ENCODE measurements around the gene BEND5. TPM values are rescaled to one million over a fixed set of nuclear protein-coding genes. Genes with fewer than 3 reads are reported as not detected.

Gene BEND5
- total and polyA plus RNA-seq, 10 of the 15 experiments (the other 5 are each of a cell fraction or from before 2014, with no cell fraction given), result 0.26 TPM; not detected in 9

DNA sequence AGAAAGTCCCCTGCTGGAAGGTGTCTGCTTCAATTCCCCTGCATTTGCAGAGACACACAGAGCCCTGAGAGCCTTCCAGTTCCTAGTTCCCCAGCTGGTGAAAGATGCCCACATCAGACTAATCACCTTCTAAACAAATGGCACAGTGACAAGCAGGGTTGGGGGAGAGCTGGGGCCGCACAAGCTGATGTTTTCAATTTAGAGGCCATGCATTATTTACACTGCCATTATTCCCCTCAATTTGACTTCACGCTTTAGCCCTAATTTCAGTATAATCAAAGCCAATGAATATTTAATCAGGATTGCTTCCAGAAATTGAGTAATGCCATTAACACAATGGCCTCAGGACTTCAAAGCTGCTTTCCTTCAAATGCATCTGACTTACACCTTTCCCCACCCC is 81.5 kb downstream of the BEND5 start (continued):
- TF ChIP-seq, protein P1, sequence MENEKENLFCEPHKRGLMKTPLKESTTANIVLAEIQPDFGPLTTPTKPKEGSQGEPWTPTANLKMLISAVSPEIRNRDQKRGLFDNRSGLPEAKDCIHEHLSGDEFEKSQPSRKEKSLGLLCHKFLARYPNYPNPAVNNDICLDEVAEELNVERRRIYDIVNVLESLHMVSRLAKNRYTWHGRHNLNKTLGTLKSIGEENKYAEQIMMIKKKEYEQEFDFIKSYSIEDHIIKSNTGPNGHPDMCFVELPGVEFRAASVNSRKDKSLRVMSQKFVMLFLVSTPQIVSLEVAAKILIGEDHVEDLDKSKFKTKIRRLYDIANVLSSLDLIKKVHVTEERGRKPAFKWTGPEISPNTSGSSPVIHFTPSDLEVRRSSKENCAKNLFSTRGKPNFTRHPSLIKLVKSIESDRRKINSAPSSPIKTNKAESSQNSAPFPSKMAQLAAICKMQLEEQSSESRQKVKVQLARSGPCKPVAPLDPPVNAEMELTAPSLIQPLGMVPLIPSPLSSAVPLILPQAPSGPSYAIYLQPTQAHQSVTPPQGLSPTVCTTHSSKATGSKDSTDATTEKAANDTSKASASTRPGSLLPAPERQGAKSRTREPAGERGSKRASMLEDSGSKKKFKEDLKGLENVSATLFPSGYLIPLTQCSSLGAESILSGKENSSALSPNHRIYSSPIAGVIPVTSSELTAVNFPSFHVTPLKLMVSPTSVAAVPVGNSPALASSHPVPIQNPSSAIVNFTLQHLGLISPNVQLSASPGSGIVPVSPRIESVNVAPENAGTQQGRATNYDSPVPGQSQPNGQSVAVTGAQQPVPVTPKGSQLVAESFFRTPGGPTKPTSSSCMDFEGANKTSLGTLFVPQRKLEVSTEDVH (IDR thresholded peaks at IDR 0.05; ENCODE audit: low read depth, partially characterized antibody), result no peak
- TF ChIP-seq EZH2 (IDR thresholded peaks at IDR 0.05; ENCODE audit: borderline replicate concordance, control insufficient read depth, low read depth, low read length), result no peak
- no peak for TF ChIP-seq KAT2A (conservative IDR thresholded peaks at IDR 0.05; ENCODE audit: control insufficient read depth, low read depth, low read length)
- no peak for TF ChIP-seq CEBPB (IDR thresholded peaks at IDR 0.05; ENCODE audit: borderline replicate concordance in 1 of 2, low read depth in 2 of 2, low read length in 2 of 2)
- no peak for TF ChIP-seq IKZF1 (conservative IDR thresholded peaks at IDR 0.05)

DNA sequence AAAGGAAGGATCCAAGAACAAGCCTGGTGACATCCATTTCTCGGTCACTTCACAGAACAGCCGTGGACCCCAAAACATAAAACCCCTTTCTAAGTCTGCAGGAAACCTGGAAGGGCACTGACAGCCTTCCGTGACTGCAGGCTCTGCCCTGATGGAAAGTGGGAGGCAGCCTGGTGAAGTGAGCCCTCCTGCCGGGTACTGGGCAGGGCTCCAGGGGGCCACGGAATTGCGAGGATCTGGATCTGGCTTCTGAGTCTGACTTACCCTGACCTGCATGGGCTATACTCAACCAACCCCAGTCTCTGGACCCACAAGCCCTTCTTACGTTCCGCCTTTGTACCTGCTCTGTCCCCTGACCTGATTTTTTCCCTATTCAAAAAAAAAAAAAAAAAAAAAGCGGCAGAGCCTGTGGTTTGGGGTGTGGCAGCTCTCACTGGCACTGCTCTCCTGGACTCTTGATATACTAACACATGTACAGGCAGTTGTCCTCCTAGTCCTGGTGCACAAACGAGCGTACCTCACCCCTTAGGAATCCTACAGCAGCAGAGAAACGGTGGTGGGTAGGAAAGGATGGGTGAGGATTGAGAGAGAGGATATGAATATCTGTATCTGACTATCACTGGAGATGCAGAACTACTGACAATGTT is 82.9 kb downstream of the BEND5 start:
- Histone ChIP-seq H3K9ac (ENCODE audit: control insufficient read depth, insufficient read depth, low read length) (no peak overlapping the region), H4K20me1 (ENCODE audit: control insufficient read depth, insufficient read depth) (no peaks in the 10 kb centered on the region; the same call in 1 of the 2 replicates), H3K79me2 (ENCODE audit: control insufficient read depth, insufficient read depth, low read length) (no peaks in the 10 kb centered on the region), H3K27ac (ENCODE audit: control insufficient read depth, insufficient read depth) (no peak overlapping the region), H3K9me3 (replicated peaks; ENCODE audit: control insufficient read depth, insufficient read depth, low read length) (no peaks in the 10 kb centered on the region), H3K4me1 (ENCODE audit: control insufficient read depth, insufficient read depth, low read length) (no peaks in the 10 kb centered on the region), H3K36me3 (ENCODE audit: control insufficient read depth in 2 of 2, insufficient read depth in 2 of 2, low read length in 1 of 2) (no peaks in the 10 kb centered on the region), H3K4me3 (no peak overlapping the region), H2AFZ (ENCODE audit: control insufficient read depth, low read depth, low read length) (no peak overlapping the region), H3K4me2 (ENCODE audit: control insufficient read depth, insufficient read depth) (no peak overlapping the region), H3K27me3 (replicated peaks in 1 of 2; ENCODE audit: control insufficient read depth in 2 of 2, insufficient read depth in 2 of 2, low read length in 1 of 2) (no peaks in the 10 kb centered on the region)
- DNase-seq (ENCODE audit: low read depth, low spot score) (no peak), ATAC-seq (no peak), FAIRE-seq (no peak)
- RAD21 ChIA-PET (ENCODE audit: unreplicated experiment), result no interaction called here
- in situ Hi-C loops (cut with MboI) (no loop called here), intact Hi-C loops (cut with micrococcal nuclease; ENCODE audit: unreplicated experiment) (no loop called here)
- POLR2A ChIA-PET, result no interaction called here
- SMC1A ChIA-PET (ENCODE audit: uncharacterized antibody, unreplicated experiment), result no interaction called here
- CTCF ChIA-PET, result interaction anchor here (5.6 kb wide), 1 partner anchor 15 kb away, joined by 65 read pairs; no protein-coding TSS in a partner anchor
- TF ChIP-seq NR2F1 (conservative IDR thresholded peaks at IDR 0.05) (no peak), ZBTB33 (IDR thresholded peaks at IDR 0.05) (no peak), ZZZ3 (IDR thresholded peaks at IDR 0.05; ENCODE audit: control insufficient read depth, insufficient read length, low read depth) (no peak), CHD2 (IDR thresholded peaks at IDR 0.05; ENCODE audit: borderline replicate concordance, low read depth, low read length) (no peak)
- 42% methylated on average over 11 of the region's 12 CpGs for WGBS (ENCODE audit: insufficient coverage, insufficient replicate concordance, low lambda C conversion rate, missing lambda C conversion rate)
- BruUV-seq (replicated peaks), result no TSS peak

All from GM12878 (cell line).